ENCODE measurements around the gene ATXN1. TPM values are rescaled to one million over a fixed set of nuclear protein-coding genes. Genes with fewer than 3 reads are reported as not detected.

ATXN1 gene
- total RNA-seq, 1 experiment from 2014 or later, result 19.7 TPM

- Mint-ChIP-seq H3K4me3 (ENCODE audit: low read depth, unreplicated experiment) (no peak overlapping the region), H3K27ac (ENCODE audit: unreplicated experiment) (no peak overlapping the region), H3K4me1 (ENCODE audit: low read depth, unreplicated experiment) (no peaks in the 10 kb centered on the region), H3K9me3 (ENCODE audit: low read depth, unreplicated experiment) (no peaks in the 10 kb centered on the region), H3K27me3 (ENCODE audit: unreplicated experiment) (no peaks in the 10 kb centered on the region), H3K36me3 (ENCODE audit: insufficient read depth, unreplicated experiment) (no peaks in the 10 kb centered on the region)
- no peak for DNase-seq
- intact Hi-C loops (cut with micrococcal nuclease; ENCODE audit: unreplicated experiment), result no loop called here
- BruUV-seq (replicated peaks), result no TSS peak
- TF ChIP-seq CTCF (IDR thresholded peaks at IDR 0.05; ENCODE audit: unreplicated experiment), result no peak
- CTCF ChIA-PET, result no interaction called here
These were observed 476.8 kb downstream of the ATXN1 start for GRCh38 chr6:16284472-16284871.

GRCh38 chr6:16282370-16282769, 478.9 kb downstream of the ATXN1 start:
- CTCF ChIA-PET, result no interaction called here
- intact Hi-C loops (cut with micrococcal nuclease; ENCODE audit: unreplicated experiment), result no loop called here

GRCh38 chr6:16279243-16279642, 482.0 kb downstream of the ATXN1 start:
- no peak for DNase-seq
- no peaks in the 10 kb centered on the region for H3K27me3 Mint-ChIP-seq (ENCODE audit: unreplicated experiment)
- no peak overlapping the region for H3K27ac Mint-ChIP-seq (ENCODE audit: unreplicated experiment)
- TF ChIP-seq CTCF (IDR thresholded peaks at IDR 0.05; ENCODE audit: unreplicated experiment), result no peak
- peaks cover 15% of the 10 kb centered on the region for H3K4me1 Mint-ChIP-seq (ENCODE audit: low read depth, unreplicated experiment)
- H3K9me3 Mint-ChIP-seq (ENCODE audit: low read depth, unreplicated experiment), result no peaks in the 10 kb centered on the region
- CTCF ChIA-PET, result no interaction called here
- intact Hi-C loops (cut with micrococcal nuclease; ENCODE audit: unreplicated experiment), result no loop called here
- no peaks in the 10 kb centered on the region for H3K36me3 Mint-ChIP-seq (ENCODE audit: insufficient read depth, unreplicated experiment)
- BruUV-seq (replicated peaks), result no TSS peak
- H3K4me3 Mint-ChIP-seq (ENCODE audit: low read depth, unreplicated experiment), result no peak overlapping the region

More at GRCh38 chr6:16282370-16282769, 478.9 kb downstream of the ATXN1 start:
- Mint-ChIP-seq H3K4me3 (ENCODE audit: low read depth, unreplicated experiment) (no peak overlapping the region), H3K27me3 (ENCODE audit: unreplicated experiment) (no peaks in the 10 kb centered on the region), H3K27ac (ENCODE audit: unreplicated experiment) (no peak overlapping the region), H3K36me3 (ENCODE audit: insufficient read depth, unreplicated experiment) (no peaks in the 10 kb centered on the region), H3K4me1 (ENCODE audit: low read depth, unreplicated experiment) (peaks cover 13% of the 10 kb centered on the region), H3K9me3 (ENCODE audit: low read depth, unreplicated experiment) (no peaks in the 10 kb centered on the region)
- TF ChIP-seq CTCF (IDR thresholded peaks at IDR 0.05; ENCODE audit: unreplicated experiment), result no peak
- no TSS peak for BruUV-seq (replicated peaks)
- no peak for DNase-seq

- no peaks in the 10 kb centered on the region for H3K36me3 Mint-ChIP-seq (ENCODE audit: insufficient read depth, unreplicated experiment)
- DNase-seq, result no peak
- peaks cover 15% of the 10 kb centered on the region for H3K4me1 Mint-ChIP-seq (ENCODE audit: low read depth, unreplicated experiment)
- no peaks in the 10 kb centered on the region for H3K27me3 Mint-ChIP-seq (ENCODE audit: unreplicated experiment)
- no peak overlapping the region for H3K4me3 Mint-ChIP-seq (ENCODE audit: low read depth, unreplicated experiment)
- no peaks in the 10 kb centered on the region for H3K9me3 Mint-ChIP-seq (ENCODE audit: low read depth, unreplicated experiment)
- intact Hi-C loops (cut with micrococcal nuclease; ENCODE audit: unreplicated experiment), result no loop called here
- no peak overlapping the region for H3K27ac Mint-ChIP-seq (ENCODE audit: unreplicated experiment)
- CTCF ChIA-PET, result interaction anchor here (0.6 kb wide), 1 partner anchor 38 kb away, joined by 10 read pairs; no protein-coding TSS in a partner anchor
- BruUV-seq (replicated peaks), result no TSS peak
- no peak for TF ChIP-seq CTCF (IDR thresholded peaks at IDR 0.05; ENCODE audit: unreplicated experiment)
These were observed 482.5 kb downstream of the ATXN1 start for GRCh38 chr6:16278750-16279149.

Measured in Calu3 (cell line).